HCT116 (cell line): Measurements from ENCODE around the gene ID3. TPM values are rescaled to one million over a fixed set of nuclear protein-coding genes. Genes with fewer than 3 reads are reported as not detected.

Source experiments
- ATAC-seq: fragments of 200-7000 bp; cut with Tn5 transposase; 2 replicates; pipeline ENCODE4 v1.9.1; 2020; ENCODE audit warnings: mild to moderate bottlenecking, moderate library complexity
- BruUV-seq: library from RNA; stranded (reverse); fragments of 400-500 nt; replicated peaks from 2 replicates; lab custom pipeline; 2021; lab: Mats Ljungman, UMichigan
- CTCF ChIA-PET: fragments of 300-600 bp; sonication (Branson Sonifier 250); formaldehyde crosslinking; loops from one replicate; lab custom pipeline; 2021; ENCODE audit warnings: antibody characterized with exemption; lab: Charles Lee
- POLR2A ChIA-PET: fragments of 300-600, 350-600 bp; sonication (Branson Sonifier 250); formaldehyde crosslinking; loops from one replicate; lab custom pipeline; 2021; ENCODE audit warnings: antibody characterized with exemption; lab: Charles Lee
- RAD21 ChIA-PET, 2 experiments: fragments of 300-600 bp; sonication (Branson Sonifier 250); formaldehyde crosslinking; loops; one replicate each; lab custom pipeline; 2023; ENCODE audit warnings: low total read pairs in 2 of 2; ENCODE audit not compliant: uncharacterized antibody in 2 of 2, unreplicated experiment in 2 of 2, low non-redundant PET in 1 of 2; lab: Charles Lee
- DNase-seq: peaks from one replicate; pipeline ENCODE4 v3.0.0-alpha.2; 2010; ENCODE audit warnings: low read depth, low spot score
- H2AFZ ChIP-seq: fragments of 200-600 bp; shearing (Covaris generic), sonication (generic); 2 replicates; pipeline ENCODE4 v1.6.1; 2017; ENCODE audit warnings: low read depth, mixed run types, mixed read lengths, antibody characterized with exemption, low read length; ENCODE audit not compliant: poor library complexity, severe bottlenecking
- H3K27ac ChIP-seq: 2 replicates; pipeline ENCODE4 v1.5.1; 2012; ENCODE audit warnings: low read depth, low read length
- H3K27me3 ChIP-seq: fragments of 200-600 bp; sonication (generic); 2 replicates; pipeline ENCODE4 v1.6.1; 2016; ENCODE audit warnings: mixed run types, low read length, mixed read lengths; ENCODE audit not compliant: insufficient read depth
- H3K36me3 ChIP-seq, 2 experiments: fragments of 200-500 bp in 1 of 2; fragments of 200-600 bp in 1 of 2; sonication (Bioruptor generic) in 1 of 2; sonication (generic) in 1 of 2; 2 replicates each; pipeline versions ENCODE4 v1.5.1 to v1.6.1; 2014 to 2016; ENCODE audit warnings: low read length in 2 of 2, inconsistent platforms in 1 of 2, mixed read lengths in 1 of 2, mixed run types in 1 of 2; ENCODE audit not compliant: insufficient read depth in 2 of 2, control insufficient read depth in 1 of 2
- H3K4me1 ChIP-seq, 2 experiments: fragments of 200-600 bp in 1 of 2; sonication (generic) in 1 of 2; 2 replicates each; pipeline versions ENCODE4 v1.5.1 to v1.6.1; 2012 to 2017; ENCODE audit warnings: low read length in 2 of 2, inconsistent platforms in 1 of 2, mild to moderate bottlenecking in 1 of 2, mixed read lengths in 1 of 2, mixed run types in 1 of 2, moderate library complexity in 1 of 2; ENCODE audit not compliant: insufficient read depth in 2 of 2, control insufficient read depth in 1 of 2
- H3K4me2 ChIP-seq: fragments of 200-600 bp; sonication (generic); 2 replicates; pipeline ENCODE4 v1.6.1; 2017; ENCODE audit warnings: mixed run types, low read length, mixed read lengths
- H3K4me3 ChIP-seq, 2 experiments: fragments of 200-600 bp in 1 of 2; sonication (generic) in 1 of 2; replicated peaks in 1 of 2; 2 replicates each; pipeline ENCODE4 v1.5.1; 2011 to 2016; ENCODE audit warnings: low read length in 2 of 2, control low read depth in 1 of 2, low read depth in 1 of 2, mild to moderate bottlenecking in 1 of 2, mixed read lengths in 1 of 2, mixed run types in 1 of 2
- H3K79me2 ChIP-seq: fragments of 200-600 bp; sonication (generic); 2 replicates; pipeline ENCODE4 v1.6.1; 2017; ENCODE audit warnings: mild to moderate bottlenecking, mixed run types, low read length, moderate library complexity, mixed read lengths; ENCODE audit not compliant: insufficient read depth
- H3K9ac ChIP-seq: fragments of 200-600 bp; sonication (generic); 2 replicates; pipeline ENCODE4 v1.6.1; 2016; ENCODE audit warnings: low read length, mixed read lengths
- H3K9me2 ChIP-seq: fragments of 200-600 bp; sonication (generic), shearing (Covaris generic); 2 replicates; pipeline ENCODE4 v1.6.1; 2017; ENCODE audit warnings: mixed run types, mild to moderate bottlenecking, moderate library complexity; ENCODE audit not compliant: insufficient read depth
- H3K9me3 ChIP-seq, 2 experiments: fragments of 200-500 bp in 1 of 2; fragments of 200-600 bp in 1 of 2; sonication (Bioruptor generic) in 1 of 2; sonication (generic) in 1 of 2; 2 replicates each; pipeline ENCODE4 v1.6.1; 2014 to 2017; ENCODE audit warnings: low read length in 2 of 2, mixed read lengths in 2 of 2, inconsistent platforms in 1 of 2, low read depth in 1 of 2, mild to moderate bottlenecking in 1 of 2, mixed run types in 1 of 2, moderate library complexity in 1 of 2; ENCODE audit not compliant: control insufficient read depth in 1 of 2, insufficient read depth in 1 of 2
- H4K20me1 ChIP-seq: fragments of 200-600 bp; sonication (generic), shearing (Covaris generic); 2 replicates; pipeline ENCODE4 v1.6.1; 2017; ENCODE audit warnings: mixed run types, mild to moderate bottlenecking, moderate library complexity; ENCODE audit not compliant: insufficient read depth
- CBX3 ChIP-seq: IDR thresholded peaks from 2 replicates; pipeline ENCODE4 v1.6.1; 2012; ENCODE audit warnings: low read depth
- EZH2phosphoT487 ChIP-seq: fragments of 200-600 bp; IDR thresholded peaks from 2 replicates; pipeline ENCODE4 v1.6.1; 2018; ENCODE audit warnings: antibody characterized with exemption, borderline replicate concordance
- FOSL1 ChIP-seq: IDR thresholded peaks from 2 replicates; pipeline ENCODE4 v1.6.1; 2012; ENCODE audit warnings: low read depth
- JUND ChIP-seq: IDR thresholded peaks from 2 replicates; pipeline ENCODE4 v1.6.1; 2012
- RAD21 ChIP-seq: IDR thresholded peaks from 2 replicates; pipeline ENCODE4 v1.6.1; 2012; ENCODE audit warnings: low read depth, mild to moderate bottlenecking
- SP1 ChIP-seq: IDR thresholded peaks from 2 replicates; pipeline ENCODE4 v1.6.1; 2012; ENCODE audit warnings: low read depth
- SRF ChIP-seq: IDR thresholded peaks from 2 replicates; pipeline ENCODE4 v1.6.1; 2012; ENCODE audit warnings: low read depth
- TCF7L2 ChIP-seq: IDR thresholded peaks from 2 replicates; pipeline ENCODE4 v1.7.0; 2011; ENCODE audit warnings: borderline replicate concordance, inconsistent platforms; ENCODE audit not compliant: insufficient read depth, insufficient read length; ENCODE audit errors: extremely low read depth
- YY1 ChIP-seq: IDR thresholded peaks from 2 replicates; pipeline ENCODE4 v1.6.1; 2011; ENCODE audit warnings: low read length, low read depth, moderate library complexity, mild to moderate bottlenecking; ENCODE audit not compliant: insufficient replicate concordance; ENCODE audit errors: extremely low read depth
- ZFX ChIP-seq: fragments of 450-650 bp; IDR thresholded peaks from 2 replicates; pipeline ENCODE4 v1.6.1; 2017
- ZNF274 ChIP-seq: fragments of 200-500 bp; sonication (Bioruptor generic); IDR thresholded peaks from 2 replicates; pipeline ENCODE4 v1.6.1; 2014; ENCODE audit warnings: mild to moderate bottlenecking, low read depth, low read length, inconsistent platforms
- intact Hi-C: fragments of 100-400 bp; cut with micrococcal nuclease; formaldehyde crosslinking; loops from 2 replicates; pipeline ENCODE4 v1.10.0; 2022
- total RNA-seq: library from RNA; stranded (reverse); gene quantifications from one replicate; pipeline ENCODE4 v1.2.1, GENCODE V29; 2021; ENCODE audit not compliant: unreplicated experiment
- TF ChIP-seq, protein P1 (sequence below): IDR thresholded peaks from 2 replicates; pipeline ENCODE4 v1.6.1; 2012
- TF ChIP-seq, protein P2 (sequence below), 3 experiments: fragments of 200-600 bp in 1 of 3; sonication (generic) in 1 of 3; IDR thresholded peaks in 2 of 3; conservative IDR thresholded peaks in 1 of 3; 2 replicates each; pipeline ENCODE4 v1.5.1; 2012 to 2017; ENCODE audit warnings: low read depth in 2 of 3, low read length in 2 of 3, antibody characterized with exemption in 1 of 3, borderline replicate concordance in 1 of 3, control low read depth in 1 of 3, mild to moderate bottlenecking in 1 of 3, mixed read lengths in 1 of 3, mixed run types in 1 of 3, moderate library complexity in 1 of 3; ENCODE audit not compliant: insufficient read depth in 1 of 3

ID3 gene
- total RNA-seq, 1 experiment from 2014 or later: 183 TPM

DNA sequence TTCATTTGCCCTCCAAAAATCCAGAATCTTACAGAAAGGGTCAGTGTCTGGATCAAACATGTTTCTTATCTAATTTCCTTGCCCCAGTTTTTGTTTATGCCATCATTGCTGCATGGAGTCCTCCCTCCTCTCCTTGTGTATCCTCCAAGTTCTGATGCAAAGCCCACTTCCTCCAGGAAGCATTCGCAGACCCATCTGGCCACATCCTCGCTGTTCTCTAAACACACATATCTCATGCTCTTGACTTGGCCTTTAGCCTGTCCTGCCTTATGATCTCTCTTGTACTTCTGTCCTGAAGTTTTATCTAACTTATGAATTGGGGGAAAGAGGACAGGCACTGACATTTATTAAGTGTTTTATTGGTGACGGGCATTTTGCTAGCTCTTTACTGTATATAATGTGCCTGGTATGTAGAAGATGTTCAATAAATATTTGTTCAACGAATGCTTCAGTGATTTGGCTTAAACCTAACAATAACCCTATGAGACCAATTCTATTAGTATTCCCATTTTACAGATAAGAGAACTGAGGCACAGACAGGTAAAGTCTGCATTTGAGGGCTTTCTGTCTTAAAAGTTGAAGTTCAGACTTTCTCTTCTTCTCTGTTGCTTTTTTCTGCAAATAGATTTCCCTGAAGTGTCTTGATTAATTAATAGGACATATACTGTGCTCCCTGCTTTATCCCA is 19.2 kb upstream of the ID3 start:
- Histone ChIP-seq H3K27ac (no peak overlapping the region), H3K9me3 (no peaks in the 10 kb centered on the region), H3K27me3 (no peaks in the 10 kb centered on the region), H3K4me3 (no peak overlapping the region), H3K79me2 (no peaks in the 10 kb centered on the region), H3K4me2 (peak overlapping the region; percentile 80; the same call in 1 of the 2 replicates), H2AFZ (peak overlapping the region; percentile 89), H4K20me1 (no peaks in the 10 kb centered on the region), H3K9me2 (no peaks in the 10 kb centered on the region), H3K4me1 (peaks cover 17 to 41% of the 10 kb centered on the region in 2 experiments), H3K9ac (peak overlapping the region; percentile 54; the same call in 1 of the 2 replicates), H3K36me3 (no peaks in the 10 kb centered on the region)
- TF ChIP-seq, protein P1, sequence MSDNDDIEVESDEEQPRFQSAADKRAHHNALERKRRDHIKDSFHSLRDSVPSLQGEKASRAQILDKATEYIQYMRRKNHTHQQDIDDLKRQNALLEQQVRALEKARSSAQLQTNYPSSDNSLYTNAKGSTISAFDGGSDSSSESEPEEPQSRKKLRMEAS: no peak
- no peak for TF ChIP-seq SRF
- TF ChIP-seq ZNF274: no peak
- no peak for TF ChIP-seq CBX3
- no peak for TF ChIP-seq TCF7L2
- no peak for TF ChIP-seq FOSL1
- TF ChIP-seq JUND: no peak
- no peak for TF ChIP-seq RAD21
- no peak for TF ChIP-seq EZH2phosphoT487
- TF ChIP-seq SP1: no peak
- TF ChIP-seq ZFX: no peak
- TF ChIP-seq YY1: no peak
- TF ChIP-seq, protein P2, sequence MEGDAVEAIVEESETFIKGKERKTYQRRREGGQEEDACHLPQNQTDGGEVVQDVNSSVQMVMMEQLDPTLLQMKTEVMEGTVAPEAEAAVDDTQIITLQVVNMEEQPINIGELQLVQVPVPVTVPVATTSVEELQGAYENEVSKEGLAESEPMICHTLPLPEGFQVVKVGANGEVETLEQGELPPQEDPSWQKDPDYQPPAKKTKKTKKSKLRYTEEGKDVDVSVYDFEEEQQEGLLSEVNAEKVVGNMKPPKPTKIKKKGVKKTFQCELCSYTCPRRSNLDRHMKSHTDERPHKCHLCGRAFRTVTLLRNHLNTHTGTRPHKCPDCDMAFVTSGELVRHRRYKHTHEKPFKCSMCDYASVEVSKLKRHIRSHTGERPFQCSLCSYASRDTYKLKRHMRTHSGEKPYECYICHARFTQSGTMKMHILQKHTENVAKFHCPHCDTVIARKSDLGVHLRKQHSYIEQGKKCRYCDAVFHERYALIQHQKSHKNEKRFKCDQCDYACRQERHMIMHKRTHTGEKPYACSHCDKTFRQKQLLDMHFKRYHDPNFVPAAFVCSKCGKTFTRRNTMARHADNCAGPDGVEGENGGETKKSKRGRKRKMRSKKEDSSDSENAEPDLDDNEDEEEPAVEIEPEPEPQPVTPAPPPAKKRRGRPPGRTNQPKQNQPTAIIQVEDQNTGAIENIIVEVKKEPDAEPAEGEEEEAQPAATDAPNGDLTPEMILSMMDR (IDR thresholded peaks at IDR 0.05 in 2 of 3, conservative IDR thresholded peaks at IDR 0.05 in 1 of 3; ENCODE audit: borderline replicate concordance in 1 of 3, insufficient read depth in 1 of 3, low read depth in 2 of 3, low read length in 2 of 3): no peak
- intact Hi-C loops: no loop called here
- POLR2A ChIA-PET: interaction anchor here (1.6 kb wide), 1 partner anchor 19 kb away, joined by 7 read pairs; the partner anchor contains the start of gene ID3
- ATAC-seq: no peak
- RAD21 ChIA-PET: no interaction called here
- no TSS peak for BruUV-seq
- no peak for DNase-seq
- CTCF ChIA-PET: no interaction called here
